Pancreas (tissue), 10 donors: ENCODE data around the gene CAMK2A. TPM values are rescaled to one million over a fixed set of nuclear protein-coding genes. Genes with fewer than 3 reads are reported as not detected.

ENCODE experiments used
- ATAC-seq, 4 donors: fragments of 200-7000 bp; cut with Tn5 transposase; one replicate each; pipeline versions ENCODE4 v1.8.0 to v1.9.1; 2020; ENCODE audit warnings: mild to moderate bottlenecking in 4 of 4, moderate library complexity in 4 of 4
- DNase-seq, 6 donors: peaks; one replicate each; pipeline ENCODE4 v3.0.0-alpha.2; 2020
- FAIRE-seq: peaks from 2 replicates; lab custom pipeline; 2012; peaks lifted over from hg19 to GRCh38; lab: Jason Lieb, UNC
- H3K27ac ChIP-seq, 4 donors: fragments of 200-600 bp; sonication (generic); 1 replicate in 3 of 4; 2 replicates in 1 of 4; pipeline versions ENCODE4 v1.5.0 to v1.8.0; 2020
- H3K27me3 ChIP-seq, 4 donors: fragments of 200-600 bp; one replicate each; pipeline ENCODE4 v1.8.0; 2021
- H3K36me3 ChIP-seq, 3 donors: fragments of 200-600 bp; sonication (generic) in 1 of 3; one replicate each; pipeline versions ENCODE4 v1.5.0 to v1.8.0; 2020 to 2021
- H3K4me1 ChIP-seq, 3 donors: fragments of 200-600 bp; one replicate each; pipeline ENCODE4 v1.8.0; 2021
- H3K4me3 ChIP-seq, 4 donors: fragments of 200-600 bp; sonication (generic) in 2 of 4; one replicate each; pipeline versions ENCODE4 v1.5.0 to v1.8.0; 2020 to 2021
- H3K9me3 ChIP-seq, 4 donors: fragments of 200-600 bp; one replicate each; pipeline ENCODE4 v1.8.0; 2021
- WGBS, 2 donors: extraction: QIAGEN DNeasy Blood & Tissue Kit; methylation state at CpG; one replicate each; pipeline ENCODE4 v1.1.7; 2013; 5-methylcytosine and 5-hydroxymethylcytosine counted together
- intact Hi-C, 3 donors: fragments of 100-400 bp; cut with DNase I; formaldehyde crosslinking; loops; one replicate each; pipeline versions ENCODE4 v1.11.1 to v1.14.2; 2022
- polyA plus RNA-seq, 2 donors: library from polyadenylated mRNA; stranded (reverse); fragments of 200-250 nt; gene quantifications; one replicate each; pipeline ENCODE4 v1.2.3, GENCODE V29; 2013
- total RNA-seq, 6 donors: library from RNA; stranded (reverse); fragmentation: NEBNext Ultra II Directional in 4 of 6; extraction: Animal tissue kit (Norgen Biotek cat#: 25700) in 4 of 6; gene quantifications; one replicate each; pipeline versions ENCODE4 v1.2.1 to v1.2.4, GENCODE V29; 2021 to 2023
- TF ChIP-seq, protein P1 (sequence below), 4 donors: fragments of 200-600 bp; sonication (generic) in 3 of 4; IDR thresholded peaks; one replicate each; pipeline versions ENCODE4 v1.5.0 to v1.8.0; 2021; ENCODE audit warnings: antibody characterized with exemption in 4 of 4
- donor health status: healthy with polysubstance abuse.
- donor health status: DM: no; HTN: no; CAD: no; lungs with moderate emphysema.
- donor health status: DM: no; HTN: no; CAD: no.
- donor health status: control.
- donor health status: control.
- donor health status: Bipolar disorder and iron deficiency.
- donor health status: DM: yes; HTN: yes; CAD: no.
- donor health status: DM: no; HTN: no; CAD: no.
- donor health status: DM: no; HTN: no; CAD: no.
- donor health status: DM: yes; HTN: yes; CAD: no.

The CAMK2A gene
- total and polyA plus RNA-seq, 8 donors, result 0.03 to 0.19 (median 0.08) TPM; not detected in 3

DNA sequence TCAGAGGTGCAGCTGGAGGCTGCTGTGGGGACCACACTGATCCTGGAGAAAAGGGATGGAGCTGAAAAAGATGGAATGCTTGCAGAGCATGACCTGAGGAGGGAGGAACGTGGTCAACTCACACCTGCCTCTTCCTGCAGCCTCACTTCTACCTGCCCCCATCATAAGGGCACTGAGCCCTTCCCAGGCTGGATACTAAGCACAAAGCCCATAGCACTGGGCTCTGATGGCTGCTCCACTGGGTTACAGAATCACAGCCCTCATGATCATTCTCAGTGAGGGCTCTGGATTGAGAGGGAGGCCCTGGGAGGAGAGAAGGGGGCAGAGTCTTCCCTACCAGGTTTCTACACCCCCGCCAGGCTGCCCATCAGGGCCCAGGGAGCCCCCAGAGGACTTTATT, 105.6 kb downstream of the CAMK2A start:
- H3K36me3 ChIP-seq, result no peaks in the 10 kb centered on the region
- DNase-seq (no peak), ATAC-seq (no peak), FAIRE-seq (no peak)
- intact Hi-C loops, result no loop called here
- 84 to 93% methylated on average over 2 of the region's 2 CpGs for WGBS, 2 donors
- H3K4me3 ChIP-seq, result no peak overlapping the region
- H3K9me3 ChIP-seq, result no peaks in the 10 kb centered on the region
- no peaks in the 10 kb centered on the region for H3K27me3 ChIP-seq
- H3K4me1 ChIP-seq, result peaks cover 0 to 2% (median 0%) of the 10 kb centered on the region in 3 donors
- H3K27ac ChIP-seq, result no peak overlapping the region
- TF ChIP-seq, protein P1, sequence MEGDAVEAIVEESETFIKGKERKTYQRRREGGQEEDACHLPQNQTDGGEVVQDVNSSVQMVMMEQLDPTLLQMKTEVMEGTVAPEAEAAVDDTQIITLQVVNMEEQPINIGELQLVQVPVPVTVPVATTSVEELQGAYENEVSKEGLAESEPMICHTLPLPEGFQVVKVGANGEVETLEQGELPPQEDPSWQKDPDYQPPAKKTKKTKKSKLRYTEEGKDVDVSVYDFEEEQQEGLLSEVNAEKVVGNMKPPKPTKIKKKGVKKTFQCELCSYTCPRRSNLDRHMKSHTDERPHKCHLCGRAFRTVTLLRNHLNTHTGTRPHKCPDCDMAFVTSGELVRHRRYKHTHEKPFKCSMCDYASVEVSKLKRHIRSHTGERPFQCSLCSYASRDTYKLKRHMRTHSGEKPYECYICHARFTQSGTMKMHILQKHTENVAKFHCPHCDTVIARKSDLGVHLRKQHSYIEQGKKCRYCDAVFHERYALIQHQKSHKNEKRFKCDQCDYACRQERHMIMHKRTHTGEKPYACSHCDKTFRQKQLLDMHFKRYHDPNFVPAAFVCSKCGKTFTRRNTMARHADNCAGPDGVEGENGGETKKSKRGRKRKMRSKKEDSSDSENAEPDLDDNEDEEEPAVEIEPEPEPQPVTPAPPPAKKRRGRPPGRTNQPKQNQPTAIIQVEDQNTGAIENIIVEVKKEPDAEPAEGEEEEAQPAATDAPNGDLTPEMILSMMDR (IDR thresholded peaks at IDR 0.05), result no peak

DNA sequence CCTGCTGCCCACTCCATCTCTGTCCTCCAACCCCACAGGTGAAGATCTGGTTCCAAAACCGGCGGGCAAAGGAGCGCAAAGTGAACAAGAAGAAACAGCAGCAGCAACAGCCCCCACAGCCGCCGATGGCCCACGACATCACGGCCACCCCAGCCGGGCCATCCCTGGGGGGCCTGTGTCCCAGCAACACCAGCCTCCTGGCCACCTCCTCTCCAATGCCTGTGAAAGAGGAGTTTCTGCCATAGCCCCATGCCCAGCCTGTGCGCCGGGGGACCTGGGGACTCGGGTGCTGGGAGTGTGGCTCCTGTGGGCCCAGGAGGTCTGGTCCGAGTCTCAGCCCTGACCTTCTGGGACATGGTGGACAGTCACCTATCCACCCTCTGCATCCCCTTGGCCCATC, 106.1 kb downstream of the CAMK2A start:
- no peaks in the 10 kb centered on the region for H3K27me3 ChIP-seq
- TF ChIP-seq, protein P1 (IDR thresholded peaks at IDR 0.05), result no peak
- DNase-seq, result no peak
- H3K4me1 ChIP-seq, result peaks cover 0 to 2% (median 0%) of the 10 kb centered on the region in 3 donors
- no peaks in the 10 kb centered on the region for H3K9me3 ChIP-seq
- FAIRE-seq, result no peak
- ATAC-seq, result no peak
- intact Hi-C loops, result no loop called here
- H3K27ac ChIP-seq, result no peak overlapping the region
- H3K4me3 ChIP-seq, result no peak overlapping the region
- no peaks in the 10 kb centered on the region for H3K36me3 ChIP-seq
- 94 to 96% methylated on average over 12 of the region's 12 CpGs for WGBS, 2 donors

DNA sequence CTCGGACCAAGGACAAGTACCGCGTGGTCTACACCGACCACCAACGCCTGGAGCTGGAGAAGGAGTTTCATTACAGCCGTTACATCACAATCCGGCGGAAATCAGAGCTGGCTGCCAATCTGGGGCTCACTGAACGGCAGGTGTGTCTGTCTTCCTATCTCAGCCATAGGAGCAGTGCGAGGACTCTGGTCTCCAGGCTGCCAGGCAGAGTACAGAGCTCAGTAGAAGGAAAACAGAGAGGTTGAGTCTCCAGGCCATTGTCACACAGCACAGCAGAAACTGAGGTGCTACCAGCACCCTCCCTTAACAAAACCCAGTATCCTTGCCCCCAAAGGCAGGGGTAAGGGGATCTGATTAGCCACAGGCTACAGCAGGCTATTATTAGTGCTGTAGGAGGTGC, 106.8 kb downstream of the CAMK2A start:
- ATAC-seq (no peak), FAIRE-seq (no peak), DNase-seq (no peak)
- Histone ChIP-seq H3K36me3 (no peaks in the 10 kb centered on the region), H3K9me3 (no peaks in the 10 kb centered on the region), H3K27ac (no peak overlapping the region), H3K4me3 (no peak overlapping the region), H3K27me3 (no peaks in the 10 kb centered on the region), H3K4me1 (peaks cover 0 to 2% (median 0%) of the 10 kb centered on the region in 3 donors)
- intact Hi-C loops, result no loop called here
- 89 to 90% methylated on average over 10 of the region's 10 CpGs for WGBS, 2 donors
- TF ChIP-seq, protein P1 (IDR thresholded peaks at IDR 0.05), result no peak

DNA sequence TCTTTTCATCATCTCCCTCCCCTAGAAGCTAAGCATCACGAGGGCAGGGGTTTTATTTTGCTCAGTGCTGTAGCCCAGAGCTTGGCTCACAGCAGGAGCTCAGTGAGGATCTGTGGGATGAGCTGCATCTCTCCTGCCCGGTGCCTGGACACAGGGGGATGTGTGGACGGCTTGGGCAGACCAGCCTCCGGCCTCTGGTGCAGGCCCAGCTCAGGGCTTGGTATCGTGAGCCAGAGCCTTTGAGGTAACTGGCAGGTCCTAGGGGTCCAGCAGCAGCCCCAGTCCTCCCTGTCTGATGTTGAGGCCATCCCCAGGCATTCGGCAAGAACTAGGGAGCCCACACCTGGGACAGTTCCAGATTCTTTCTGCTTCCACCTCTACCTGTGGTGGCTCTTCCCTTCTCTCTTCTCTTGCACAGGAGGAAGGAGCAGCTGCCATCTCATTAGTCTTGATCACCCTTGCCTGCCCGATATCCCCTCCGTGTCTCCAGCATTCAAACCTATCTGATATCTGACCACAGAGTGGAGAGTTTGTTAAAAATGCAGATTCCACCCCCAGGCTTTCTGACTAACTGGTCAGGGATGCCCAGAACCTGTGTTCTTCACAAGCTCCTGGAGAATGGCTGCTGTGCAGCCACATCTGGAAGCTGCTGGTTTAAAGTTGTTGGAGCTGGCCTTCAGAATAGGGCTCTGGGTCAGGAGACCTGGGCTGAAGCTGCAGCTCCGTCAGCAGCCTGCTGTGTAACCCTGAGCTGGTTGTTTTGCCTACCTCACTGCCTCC, 107.6 kb downstream of the CAMK2A start:
- 88% methylated on average over 9 of the region's 9 CpGs for WGBS, 2 donors
- H3K9me3 ChIP-seq, result no peaks in the 10 kb centered on the region
- no peak overlapping the region for H3K4me3 ChIP-seq
- FAIRE-seq, result no peak
- H3K36me3 ChIP-seq, result no peaks in the 10 kb centered on the region
- no peak for DNase-seq
- TF ChIP-seq, protein P1 (IDR thresholded peaks at IDR 0.05), result no peak
- H3K4me1 ChIP-seq, result peaks cover 0 to 2% (median 0%) of the 10 kb centered on the region in 3 donors
- intact Hi-C loops, result no loop called here
- no peak overlapping the region for H3K27ac ChIP-seq
- no peak for ATAC-seq
- H3K27me3 ChIP-seq, result no peaks in the 10 kb centered on the region

DNA sequence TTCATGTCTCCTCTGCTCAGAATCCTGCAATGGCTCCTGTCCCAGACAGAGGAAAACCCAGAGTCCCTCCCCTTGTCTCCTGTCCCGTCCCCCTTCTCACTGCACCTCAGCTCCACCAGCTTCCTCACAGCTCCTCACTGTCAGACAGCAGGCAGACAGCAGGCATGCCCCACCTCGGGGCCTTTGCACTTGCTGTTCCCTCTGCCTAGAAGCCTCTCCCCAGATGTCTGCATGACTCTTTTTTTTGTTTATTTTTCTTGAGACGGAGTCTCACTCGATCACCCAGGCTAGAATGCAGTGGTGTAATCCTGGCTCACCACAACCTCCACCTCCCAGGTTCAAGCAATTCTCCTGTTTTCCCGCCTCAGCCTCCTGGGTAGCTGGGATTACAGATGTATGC, 108.5 kb downstream of the CAMK2A start:
- peaks cover 0 to 2% (median 0%) of the 10 kb centered on the region in 3 donors for H3K4me1 ChIP-seq
- WGBS, 2 donors, result 82 to 92% methylated on average over 5 of the region's 5 CpGs
- no peaks in the 10 kb centered on the region for H3K27me3 ChIP-seq
- no peaks in the 10 kb centered on the region for H3K36me3 ChIP-seq
- H3K4me3 ChIP-seq, result no peak overlapping the region
- DNase-seq (no peak), ATAC-seq (no peak), FAIRE-seq (no peak)
- intact Hi-C loops, result no loop called here
- no peaks in the 10 kb centered on the region for H3K9me3 ChIP-seq
- TF ChIP-seq, protein P1 (IDR thresholded peaks at IDR 0.05), result no peak
- H3K27ac ChIP-seq, result no peak overlapping the region
